HG02970 (cell line): ENCODE measurements around the gene TAF15.

Experiments
- ATAC-seq: cut with Tn5 transposase; IDR thresholded peaks from one replicate; pipeline ENCODE4 v1.9.1; 2021; ENCODE audit warnings: mild to moderate bottlenecking, moderate library complexity, moderate number of reproducible peaks; ENCODE audit not compliant: unreplicated experiment, low FRiP score

TAF15 gene

DNA sequence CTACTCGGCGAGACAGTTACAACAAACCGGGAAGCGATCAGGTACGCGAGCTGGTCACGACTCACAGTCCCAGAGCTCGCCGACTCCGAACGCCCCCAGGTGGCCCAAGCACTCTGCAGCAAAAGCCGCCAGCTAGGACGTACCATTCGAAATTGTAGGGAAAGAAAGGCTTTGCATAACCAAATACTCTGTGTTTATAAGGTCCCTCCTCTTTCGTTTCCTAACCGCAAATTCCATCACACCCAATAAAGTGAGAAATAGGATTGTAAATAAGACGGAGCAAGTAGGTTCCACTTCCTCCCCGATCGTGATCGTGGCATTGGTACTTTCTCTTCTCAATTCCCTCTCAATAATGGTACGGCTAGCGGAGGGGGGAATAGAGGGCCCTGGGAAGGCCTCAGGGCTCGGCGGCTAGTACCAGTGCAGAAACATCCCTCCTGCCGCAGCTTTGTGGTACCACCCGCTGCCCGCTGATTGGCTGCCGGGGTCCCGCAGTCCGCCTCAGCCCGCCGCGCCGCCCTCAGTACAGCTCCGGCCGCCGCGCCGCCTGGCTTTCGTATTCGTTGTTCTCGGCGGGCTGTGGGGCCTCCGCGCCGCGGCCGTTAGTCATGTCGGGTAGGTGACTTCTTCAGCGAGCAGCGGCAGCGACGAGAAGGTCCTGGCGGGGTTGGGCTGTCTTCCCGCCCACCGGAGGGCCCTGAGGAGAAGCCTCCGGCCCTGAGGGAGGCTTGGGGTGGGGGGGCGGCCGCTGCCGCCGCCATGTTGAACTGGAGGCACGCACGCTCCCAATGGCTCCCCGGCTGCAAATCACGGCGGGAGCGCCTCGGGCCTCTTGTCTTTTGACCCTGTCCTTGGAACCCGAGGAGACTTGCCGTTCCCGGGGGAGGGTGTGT, at the start of gene TAF15:
Gene TAF15, plus strand, starts transcription at position 523 of the 893 bp plus-strand sequence. Its CDS starts 86 bp downstream, at position 609.
- peak; percentile 90 for ATAC-seq

GRCh38 chr17:35760587-35760986, 48.7 kb upstream of the TAF15 start, which contains the start of gene C17orf50:
Gene C17orf50, plus strand, starts transcription at chr17:35760887. Its CDS starts 55 bp downstream, at chr17:35760942.
- ATAC-seq = no peak

GRCh38 chr17:35761601-35762000, 47.7 kb upstream of the TAF15 start:
- no peak for ATAC-seq

- no peak for ATAC-seq
These were observed 45.5 kb upstream of the TAF15 start for GRCh38 chr17:35763767-35764122.

DNA sequence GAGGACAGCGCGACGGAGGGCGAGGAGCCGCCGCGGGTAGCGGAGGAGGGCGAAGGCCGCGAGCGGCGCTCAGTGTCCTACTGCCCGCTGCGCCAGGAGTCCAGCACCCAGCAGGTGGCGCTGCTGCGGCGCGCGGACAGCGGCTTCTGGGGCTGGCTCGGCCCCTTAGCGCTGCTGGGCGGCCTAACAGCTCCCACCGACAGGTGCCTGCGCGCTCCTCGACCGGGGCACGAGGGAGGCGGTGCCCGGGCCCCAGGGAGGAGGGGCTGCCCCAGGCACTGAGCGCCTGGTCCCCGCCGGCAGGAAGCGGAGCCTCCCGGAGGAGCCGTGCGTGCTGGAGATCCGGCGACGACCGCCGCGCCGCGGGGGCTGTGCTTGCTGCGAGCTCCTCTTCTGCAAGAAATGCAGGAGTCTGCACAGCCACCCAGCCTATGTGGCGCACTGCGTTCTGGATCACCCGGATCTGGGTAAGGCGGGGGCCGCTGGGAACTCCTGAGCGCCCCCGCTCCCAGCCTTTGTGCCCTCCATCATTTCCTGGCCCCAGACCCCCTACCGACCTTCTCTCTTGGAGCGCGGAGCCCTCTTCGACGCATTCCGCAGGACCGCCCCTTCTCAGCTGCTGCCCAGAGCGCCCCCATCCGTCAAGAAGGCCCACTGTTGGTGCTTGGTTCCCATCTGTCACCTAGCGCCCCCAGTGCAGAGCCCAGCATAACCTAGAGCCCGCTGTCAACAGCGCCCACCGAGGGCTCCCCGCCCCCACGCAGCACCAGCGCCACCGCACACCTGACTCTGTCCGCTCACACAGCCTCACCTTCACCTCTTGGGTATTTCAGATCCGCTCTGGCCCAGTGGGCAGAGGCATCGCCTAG, 44.9 kb upstream of the TAF15 start:
- ATAC-seq = peak; percentile 70

GRCh38 chr17:35765086-35765710, 44.1 kb upstream of the TAF15 start:
- no peak for ATAC-seq

DNA sequence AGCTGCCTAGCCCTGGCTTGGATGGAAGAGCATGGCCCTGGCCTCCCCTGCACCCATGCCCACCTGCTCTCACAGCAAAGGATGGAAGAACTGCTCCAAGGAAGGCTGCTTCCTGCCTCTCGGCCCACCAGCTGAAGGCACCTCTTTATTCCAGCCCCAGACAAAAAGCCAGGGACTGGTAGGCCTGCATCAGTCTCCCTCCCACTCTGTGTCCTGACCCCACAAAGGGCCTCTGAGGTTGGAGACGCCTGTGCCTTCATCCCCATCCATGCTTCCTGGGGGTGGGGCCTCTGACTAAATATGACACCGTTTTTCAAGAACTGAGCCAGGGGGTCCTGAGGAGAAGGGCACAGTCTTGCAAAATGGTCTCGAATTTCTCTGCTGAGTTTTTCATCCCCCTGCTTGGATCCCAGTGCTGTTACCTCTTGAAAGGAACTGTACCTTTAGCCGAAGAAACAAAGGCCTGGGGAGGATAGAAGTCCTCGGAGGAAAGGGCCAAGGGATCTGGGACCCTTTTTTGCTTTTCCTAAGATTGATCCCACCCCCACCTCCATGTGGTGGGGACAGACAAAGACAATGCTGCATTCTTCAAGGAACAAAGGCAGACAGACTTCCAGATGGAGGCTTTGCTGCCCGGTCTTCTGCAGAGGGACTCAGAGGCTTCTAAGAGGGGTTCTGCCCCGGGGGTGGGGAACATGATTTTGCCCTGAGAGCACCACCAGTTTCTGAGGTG, 43.4 kb upstream of the TAF15 start:
- no peak for ATAC-seq

DNA sequence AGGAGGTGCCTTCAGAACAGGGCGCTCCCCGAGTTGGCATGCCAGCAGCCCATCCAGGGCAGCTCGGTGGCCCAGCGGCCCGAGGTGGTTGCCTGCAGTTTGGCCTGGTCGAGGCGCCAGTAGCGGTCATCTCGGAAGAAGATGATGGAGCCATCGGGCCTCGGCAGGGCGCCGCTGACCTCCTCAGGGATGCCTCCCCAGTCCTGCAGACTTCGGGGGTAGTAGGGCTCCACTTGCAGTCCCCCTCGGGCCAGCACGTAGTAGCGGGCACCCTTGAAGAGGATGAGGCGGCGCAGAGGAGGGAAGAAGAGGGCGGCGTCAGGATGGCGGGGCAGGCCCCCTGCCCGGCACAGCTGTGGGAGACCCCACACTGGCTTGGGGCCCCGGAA, 42.8 kb upstream of the TAF15 start:
- ATAC-seq = no peak

- ATAC-seq = no peak
These were observed 42.3 kb upstream of the TAF15 start for GRCh38 chr17:35766903-35767510.

DNA sequence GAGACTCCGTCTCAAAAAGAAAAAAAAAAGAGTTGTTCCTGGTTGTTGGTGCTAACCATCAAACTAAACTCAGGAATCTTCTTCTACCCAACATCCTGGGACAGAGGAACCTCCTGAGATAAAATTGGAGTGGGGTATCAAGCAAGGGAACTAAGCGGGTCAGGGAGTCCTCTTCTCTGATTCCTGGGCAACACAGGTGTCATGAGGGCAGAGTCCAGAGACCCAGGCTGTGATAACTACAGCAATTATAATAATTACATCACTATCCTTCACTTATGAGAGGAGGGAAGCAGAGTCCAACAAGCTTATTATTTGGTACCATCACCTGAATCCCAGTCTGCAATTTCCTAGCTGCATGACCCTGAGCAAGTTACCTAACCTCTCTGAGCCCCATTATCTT, 40.5 kb upstream of the TAF15 start:
- no peak for ATAC-seq

- no peak for ATAC-seq
These were observed 39.3 kb upstream of the TAF15 start for GRCh38 chr17:35769895-35770486.

DNA sequence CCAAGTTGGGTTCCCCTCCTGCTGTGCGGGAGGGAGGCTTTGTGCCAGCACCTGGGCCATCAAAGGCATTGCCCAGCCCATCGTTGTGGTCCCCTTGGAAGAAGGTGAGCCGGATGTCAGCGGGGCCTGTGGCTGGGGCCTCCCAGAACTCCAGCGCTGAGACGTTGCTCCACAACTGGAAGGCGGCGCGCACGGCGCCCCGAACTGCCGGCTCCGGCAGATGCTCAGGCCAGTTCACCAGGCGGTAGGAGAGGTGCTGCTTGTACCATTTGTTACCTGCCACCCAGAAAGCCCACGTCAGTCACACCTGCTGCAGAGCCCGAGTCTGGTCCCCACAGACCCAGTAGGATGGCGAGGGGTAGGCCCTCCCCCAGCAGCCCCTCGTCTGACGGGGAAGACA, 36.2 kb upstream of the TAF15 start:
- ATAC-seq = no peak

GRCh38 chr17:35773679-35774425, 35.4 kb upstream of the TAF15 start:
- ATAC-seq = no peak

DNA sequence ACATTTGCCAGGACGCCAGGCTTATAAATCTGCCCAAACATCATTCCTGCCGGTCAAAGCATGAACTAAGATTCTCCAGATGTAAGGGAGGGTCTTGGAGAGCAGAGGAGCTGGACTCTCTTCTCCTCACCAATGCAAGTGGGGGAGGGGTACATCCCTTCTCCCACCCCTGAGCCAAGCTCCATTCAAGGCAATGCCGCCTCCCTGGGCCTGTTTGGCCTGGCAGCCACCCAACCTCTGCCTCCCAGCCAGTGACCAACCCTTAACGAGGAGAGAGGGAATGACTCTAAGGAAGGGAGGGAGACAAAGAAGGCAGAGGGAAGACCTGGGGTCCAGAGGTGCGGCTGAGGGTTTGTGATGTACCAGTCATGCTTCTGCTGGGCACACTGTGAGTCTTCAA, 34.8 kb upstream of the TAF15 start:
- ATAC-seq = no peak

DNA sequence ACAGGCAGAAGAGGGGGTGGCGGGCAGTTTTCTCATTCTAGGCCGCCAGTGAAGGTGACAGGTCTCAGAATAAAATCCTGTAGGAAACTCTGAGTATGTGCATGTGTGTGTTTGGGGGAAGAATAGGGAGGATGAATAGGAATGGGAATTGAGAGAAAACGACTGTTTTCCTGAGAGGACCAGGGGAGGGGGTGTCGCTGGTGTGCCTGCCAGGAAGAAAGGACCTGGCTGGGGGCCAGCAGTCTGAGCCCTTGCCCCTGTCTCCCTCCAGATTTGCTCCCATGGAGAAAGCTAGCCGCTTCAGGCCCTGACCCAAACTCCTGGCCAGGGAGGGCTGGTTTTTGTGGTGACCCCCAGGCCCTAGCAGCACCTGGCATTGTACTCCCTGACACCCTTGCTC, 34.2 kb upstream of the TAF15 start:
- no peak for ATAC-seq

- no peak for ATAC-seq
These were observed 33.7 kb upstream of the TAF15 start for GRCh38 chr17:35775583-35775982.

DNA sequence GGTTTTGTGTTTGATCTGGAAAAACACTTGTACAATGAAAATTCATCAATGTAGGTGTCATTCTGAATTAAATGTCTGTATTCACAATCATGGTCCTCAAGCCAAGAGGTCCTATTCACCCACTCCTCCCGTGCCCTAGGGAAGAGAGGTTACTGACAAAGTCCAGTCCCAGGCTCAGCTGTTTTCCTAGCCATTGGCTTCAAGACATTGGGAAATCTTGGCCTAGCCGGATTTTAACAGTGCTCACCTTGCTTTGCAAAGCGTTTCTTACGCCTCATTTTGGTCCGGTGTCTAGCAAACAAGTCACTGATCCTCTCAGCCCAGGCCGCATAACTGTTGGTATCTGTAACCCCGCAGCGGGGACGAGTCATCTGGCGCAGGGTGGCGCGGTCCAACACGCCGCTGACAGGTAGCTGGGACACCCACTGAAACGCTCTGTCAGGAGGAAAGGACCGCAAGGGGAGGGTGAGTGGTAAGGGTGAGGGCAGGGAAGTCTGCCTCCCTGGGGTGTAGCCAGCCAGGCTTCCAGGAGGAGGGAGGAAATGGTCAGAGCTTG, 30.6 kb upstream of the TAF15 start:
- no peak for ATAC-seq

DNA sequence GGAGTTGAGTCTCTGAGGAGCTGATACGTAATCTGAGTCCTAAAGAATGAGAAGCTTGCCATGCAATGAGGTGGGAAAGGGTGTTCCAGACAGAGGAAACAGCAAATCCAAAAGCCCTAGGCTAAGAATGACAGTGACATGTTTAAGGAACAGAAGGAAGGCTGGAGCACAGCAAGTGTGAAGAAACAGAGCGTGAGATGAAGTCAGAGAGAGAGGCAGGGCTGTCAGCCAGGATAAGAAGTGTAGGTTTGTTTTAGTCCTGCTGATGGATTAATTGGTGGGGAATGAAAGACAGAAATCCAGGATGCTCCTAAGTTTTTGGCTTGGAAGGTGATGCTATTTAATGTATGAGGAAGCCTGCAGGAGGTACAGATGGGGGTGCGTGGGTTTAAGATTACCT, 28.3 kb upstream of the TAF15 start:
- ATAC-seq = no peak
